B cell (primary cell): ENCODE measurements around the gene SNF8.

Source experiments
- CTCF ChIP-seq: fragments of 200-600 bp; IDR thresholded peaks from one replicate; pipeline ENCODE4 v1.8.0; 2022; ENCODE audit warnings: antibody characterized with exemption, mild to moderate bottlenecking
- EZH2 ChIP-seq: IDR thresholded peaks from 2 replicates; pipeline ENCODE4 v1.6.1; 2012; ENCODE audit warnings: borderline replicate concordance, low read depth, mild to moderate bottlenecking, moderate library complexity, low read length; ENCODE audit not compliant: insufficient read depth, poor library complexity, severe bottlenecking

GRCh38 chr17:48970865-48971687 is 26.4 kb upstream of the SNF8 start:
- TF ChIP-seq EZH2 (no peak), CTCF (no peak)
